ENCODE measurements around the gene ACADL. TPM values are rescaled to one million over a fixed set of nuclear protein-coding genes. Genes with fewer than 3 reads are reported as not detected.

The ACADL gene
- total and polyA plus RNA-seq, 2 donors (not counting 3 experiments of a cell fraction or from before 2014, with no cell fraction given), result not detected

DNA sequence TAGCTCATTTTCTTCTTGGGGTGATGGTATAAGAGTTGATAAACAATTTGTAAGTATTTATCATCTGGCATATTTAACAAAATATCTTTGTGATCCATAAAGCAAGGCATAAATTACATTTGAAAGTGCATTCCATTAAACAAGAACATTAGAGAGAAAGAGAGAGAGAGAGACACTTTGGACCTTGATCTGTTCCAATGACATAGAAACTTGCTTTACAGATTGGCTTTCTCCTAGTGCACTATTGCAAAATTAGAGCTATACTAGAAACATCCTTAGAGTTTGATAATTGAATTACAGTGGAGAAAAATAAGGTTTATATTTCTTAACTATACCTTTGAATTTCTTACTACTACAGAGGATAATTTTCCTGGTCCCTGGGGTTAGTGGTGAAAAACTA lies 5.7 kb upstream of the ACADL start:
- no TSS peak for BruUV-seq (replicated peaks)
- no peak overlapping the region for H3K27ac ChIP-seq (ENCODE audit: insufficient read depth, low read depth, low read length)
- H2AFZ ChIP-seq (ENCODE audit: low read depth, low read length), result no peak overlapping the region
- no peaks in the 10 kb centered on the region for H4K20me1 ChIP-seq (replicated peaks; ENCODE audit: control insufficient read depth, extremely low read depth, insufficient read depth, low read length)
- DNase-seq (ENCODE audit: low read depth, low spot score), result no peak
- no peak overlapping the region for H3K4me3 ChIP-seq (replicated peaks in 1 of 3; ENCODE audit: insufficient read depth in 1 of 3, low read depth in 1 of 3, low read length in 3 of 3)
- ChIA-PET CTCF (interaction anchor here (1.2 to 1.5 kb wide), 2 partner anchors 24 to 32 kb away, joined by 3 to 4 read pairs; no protein-coding TSS in a partner anchor), POLR2A (no interaction called here)
- dilution Hi-C loops (cut with MboI; ENCODE audit: extremely low pct_ligation_motif_present, low sequenced_read_pairs) (no loop called here), intact Hi-C loops (cut with micrococcal nuclease) (no loop called here)
- H3K9ac ChIP-seq (replicated peaks; ENCODE audit: extremely low read depth, insufficient read depth, low read length), result no peak overlapping the region
- H3K79me2 ChIP-seq (ENCODE audit: control insufficient read depth, insufficient read depth, low read length), result no peaks in the 10 kb centered on the region
- H3K9me3 ChIP-seq (replicated peaks; ENCODE audit: control insufficient read depth, insufficient read depth, low read length), result no peaks in the 10 kb centered on the region
- no peak for FAIRE-seq
- no peaks in the 10 kb centered on the region for H3K4me1 ChIP-seq (ENCODE audit: control insufficient read depth, extremely low read depth, insufficient read depth, low read length)
- H3K36me3 ChIP-seq (ENCODE audit: control insufficient read depth in 2 of 2, extremely low read depth in 1 of 2, insufficient read depth in 2 of 2, low read length in 2 of 2), result no peaks in the 10 kb centered on the region
- TF ChIP-seq, protein P1, sequence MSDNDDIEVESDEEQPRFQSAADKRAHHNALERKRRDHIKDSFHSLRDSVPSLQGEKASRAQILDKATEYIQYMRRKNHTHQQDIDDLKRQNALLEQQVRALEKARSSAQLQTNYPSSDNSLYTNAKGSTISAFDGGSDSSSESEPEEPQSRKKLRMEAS (IDR thresholded peaks at IDR 0.05; ENCODE audit: insufficient read depth, insufficient read length), result no peak
- no peak for TF ChIP-seq POLR2A (IDR thresholded peaks at IDR 0.05; ENCODE audit: low read depth, low read length)
- peaks cover 3 to 12% of the 10 kb centered on the region in 2 experiments for H3K27me3 ChIP-seq (ENCODE audit: control insufficient read depth in 2 of 2, insufficient read depth in 2 of 2, low read length in 2 of 2)
- no peaks in the 10 kb centered on the region for H3K9me1 ChIP-seq (replicated peaks; ENCODE audit: control insufficient read depth, extremely low read depth, insufficient read depth, low read length)
- no peak overlapping the region for H3K4me2 ChIP-seq (ENCODE audit: insufficient read depth, low read length)

DNA sequence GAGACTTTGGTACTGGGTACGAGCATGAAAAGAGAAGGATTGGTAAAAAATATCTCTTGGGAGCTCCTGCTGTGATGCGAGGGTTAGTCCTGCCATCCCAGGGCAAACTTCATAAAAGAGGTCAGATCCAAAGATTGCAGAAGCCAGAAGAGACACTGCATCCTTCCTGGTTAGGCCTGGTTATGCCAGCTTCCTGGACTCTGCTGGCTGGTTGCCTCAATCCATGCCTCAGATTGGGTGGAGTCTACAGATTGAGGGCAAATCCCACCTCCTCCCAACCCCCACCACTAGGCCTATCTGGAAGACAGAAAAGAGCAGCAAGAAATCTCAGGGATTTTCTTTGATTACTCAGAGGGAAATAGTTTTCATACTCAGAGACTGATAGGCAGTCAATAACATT lies 5.3 kb upstream of the ACADL start:
- intact Hi-C loops (cut with micrococcal nuclease), result no loop called here
- no peaks in the 10 kb centered on the region for H3K4me1 ChIP-seq (ENCODE audit: control insufficient read depth, extremely low read depth, insufficient read depth, low read length)
- no peak overlapping the region for H3K27ac ChIP-seq (ENCODE audit: insufficient read depth, low read depth, low read length)
- no peaks in the 10 kb centered on the region for H3K36me3 ChIP-seq (ENCODE audit: control insufficient read depth in 2 of 2, extremely low read depth in 1 of 2, insufficient read depth in 2 of 2, low read length in 2 of 2)
- DNase-seq (ENCODE audit: low read depth, low spot score) (no peak), FAIRE-seq (no peak)
- no peaks in the 10 kb centered on the region for H4K20me1 ChIP-seq (replicated peaks; ENCODE audit: control insufficient read depth, extremely low read depth, insufficient read depth, low read length)
- ChIA-PET POLR2A (no interaction called here), CTCF (no interaction called here)
- no peaks in the 10 kb centered on the region for H3K9me3 ChIP-seq (replicated peaks; ENCODE audit: control insufficient read depth, insufficient read depth, low read length)
- dilution Hi-C loops (cut with MboI; ENCODE audit: extremely low pct_ligation_motif_present, low sequenced_read_pairs), result no loop called here
- no TSS peak for BruUV-seq (replicated peaks)
- H3K4me3 ChIP-seq (replicated peaks in 1 of 3; ENCODE audit: insufficient read depth in 1 of 3, low read depth in 1 of 3, low read length in 3 of 3), result no peak overlapping the region
- peaks cover 8 to 17% of the 10 kb centered on the region in 2 experiments for H3K27me3 ChIP-seq (ENCODE audit: control insufficient read depth in 2 of 2, insufficient read depth in 2 of 2, low read length in 2 of 2)
- no peak overlapping the region for H3K4me2 ChIP-seq (ENCODE audit: insufficient read depth, low read length)
- no peak for TF ChIP-seq FOS (IDR thresholded peaks at IDR 0.05; ENCODE audit: borderline replicate concordance, insufficient read depth, low read length)
- no peak for TF ChIP-seq MYC (IDR thresholded peaks at IDR 0.05; ENCODE audit: low read depth, low read length)
- no peak for TF ChIP-seq POLR2A (IDR thresholded peaks at IDR 0.05; ENCODE audit: low read depth, low read length)
- no peak for TF ChIP-seq GATA2 (IDR thresholded peaks at IDR 0.05; ENCODE audit: insufficient read depth, insufficient read length, low read depth, low read length)
- TF ChIP-seq EZH2 (IDR thresholded peaks at IDR 0.05; ENCODE audit: borderline replicate concordance, low read depth, low read length, severe bottlenecking), result no peak
- no peak for TF ChIP-seq POLR2AphosphoS5 (IDR thresholded peaks at IDR 0.05; ENCODE audit: insufficient read depth, low read depth, low read length)
- TF ChIP-seq, protein P2, sequence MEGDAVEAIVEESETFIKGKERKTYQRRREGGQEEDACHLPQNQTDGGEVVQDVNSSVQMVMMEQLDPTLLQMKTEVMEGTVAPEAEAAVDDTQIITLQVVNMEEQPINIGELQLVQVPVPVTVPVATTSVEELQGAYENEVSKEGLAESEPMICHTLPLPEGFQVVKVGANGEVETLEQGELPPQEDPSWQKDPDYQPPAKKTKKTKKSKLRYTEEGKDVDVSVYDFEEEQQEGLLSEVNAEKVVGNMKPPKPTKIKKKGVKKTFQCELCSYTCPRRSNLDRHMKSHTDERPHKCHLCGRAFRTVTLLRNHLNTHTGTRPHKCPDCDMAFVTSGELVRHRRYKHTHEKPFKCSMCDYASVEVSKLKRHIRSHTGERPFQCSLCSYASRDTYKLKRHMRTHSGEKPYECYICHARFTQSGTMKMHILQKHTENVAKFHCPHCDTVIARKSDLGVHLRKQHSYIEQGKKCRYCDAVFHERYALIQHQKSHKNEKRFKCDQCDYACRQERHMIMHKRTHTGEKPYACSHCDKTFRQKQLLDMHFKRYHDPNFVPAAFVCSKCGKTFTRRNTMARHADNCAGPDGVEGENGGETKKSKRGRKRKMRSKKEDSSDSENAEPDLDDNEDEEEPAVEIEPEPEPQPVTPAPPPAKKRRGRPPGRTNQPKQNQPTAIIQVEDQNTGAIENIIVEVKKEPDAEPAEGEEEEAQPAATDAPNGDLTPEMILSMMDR (IDR thresholded peaks at IDR 0.05; ENCODE audit: extremely low read depth in 1 of 2, insufficient read depth in 1 of 2, low read depth in 1 of 2, low read length in 2 of 2), result no peak
- TF ChIP-seq JUN (IDR thresholded peaks at IDR 0.05; ENCODE audit: borderline replicate concordance, insufficient read depth, insufficient read length, low read depth), result no peak
- TF ChIP-seq, protein P1 (IDR thresholded peaks at IDR 0.05; ENCODE audit: insufficient read depth, insufficient read length), result no peak
- H2AFZ ChIP-seq (ENCODE audit: low read depth, low read length), result no peak overlapping the region
- no peaks in the 10 kb centered on the region for H3K9me1 ChIP-seq (replicated peaks; ENCODE audit: control insufficient read depth, extremely low read depth, insufficient read depth, low read length)
- no peaks in the 10 kb centered on the region for H3K79me2 ChIP-seq (ENCODE audit: control insufficient read depth, insufficient read depth, low read length)
- no peak overlapping the region for H3K9ac ChIP-seq (replicated peaks; ENCODE audit: extremely low read depth, insufficient read depth, low read length)

Data from endothelial cell of umbilical vein (primary cell).